ENCODE results near the gene MRPS27.

DNA sequence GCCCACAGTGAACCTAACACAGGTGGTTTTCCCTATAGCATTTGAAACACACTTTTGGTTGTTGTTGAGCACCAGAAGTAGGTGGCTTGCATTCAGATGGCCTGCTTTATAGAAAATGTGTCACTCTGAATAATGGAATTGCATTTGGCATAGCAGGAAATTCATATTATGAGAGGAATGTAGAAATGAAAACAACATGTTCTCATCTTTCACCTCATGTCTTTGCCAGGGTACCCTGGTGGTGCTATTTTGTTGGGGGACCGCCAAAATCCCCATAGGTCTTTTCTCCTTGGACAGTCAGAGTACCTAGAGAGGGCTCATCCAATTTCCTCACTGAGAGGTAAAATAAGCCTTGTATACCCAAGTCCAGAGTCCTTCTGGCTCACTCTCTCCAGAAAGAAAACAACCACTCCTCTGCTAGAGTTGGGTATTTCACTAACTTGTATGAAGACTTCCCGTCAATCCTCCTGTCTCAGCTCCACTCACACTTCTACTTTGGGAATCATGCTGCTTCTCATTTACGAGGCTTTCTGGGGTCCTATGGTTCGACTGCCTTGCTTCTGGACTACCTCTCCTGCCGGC lies 67.4 kb downstream of the MRPS27 start:
- TF ChIP-seq POLR2AphosphoS5 (IDR thresholded peaks at IDR 0.05) (no peak), CTCF (IDR thresholded peaks at IDR 0.05) (no peak), POLR2A (IDR thresholded peaks at IDR 0.05) (no peak), EP300 (IDR thresholded peaks at IDR 0.05) (no peak)
